ENCODE measurements around the gene APBB1IP.
"Not testable (repeated sequence)": the region's sequence is repeated elsewhere in the genome, so short reads cannot be mapped to it uniquely, and the experiment has no call there.

The APBB1IP gene

DNA sequence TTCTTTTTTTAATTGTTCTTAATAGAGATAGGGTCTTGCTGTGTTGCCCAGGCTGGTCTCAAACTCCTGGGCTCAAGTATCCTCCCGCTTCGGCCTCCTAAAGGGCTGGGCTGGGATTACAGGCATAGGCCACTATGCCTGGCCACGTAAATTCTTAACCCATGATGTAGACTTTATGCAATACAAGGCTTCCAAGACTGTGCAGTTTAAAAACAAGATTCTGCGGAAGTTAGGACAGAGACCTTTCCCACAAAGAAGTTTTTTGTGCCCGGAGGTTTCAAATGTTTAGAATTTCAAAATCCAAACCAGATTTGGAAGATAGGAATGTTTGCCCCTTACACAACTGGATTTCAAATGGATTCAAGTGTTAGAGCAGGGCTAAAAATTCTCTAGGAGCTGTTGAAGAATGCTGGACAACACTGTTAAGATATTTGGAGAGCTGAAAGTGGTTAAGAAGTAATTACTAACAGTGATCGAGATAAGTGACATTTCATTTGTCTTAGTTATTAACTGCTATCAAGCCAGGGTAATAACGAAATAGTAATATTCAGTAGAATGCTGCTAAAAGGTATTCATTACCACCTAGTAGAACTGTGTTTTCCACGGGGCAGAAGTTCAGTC, 7.4 kb downstream of the APBB1IP start:
- DNase-seq, result no peak

DNA sequence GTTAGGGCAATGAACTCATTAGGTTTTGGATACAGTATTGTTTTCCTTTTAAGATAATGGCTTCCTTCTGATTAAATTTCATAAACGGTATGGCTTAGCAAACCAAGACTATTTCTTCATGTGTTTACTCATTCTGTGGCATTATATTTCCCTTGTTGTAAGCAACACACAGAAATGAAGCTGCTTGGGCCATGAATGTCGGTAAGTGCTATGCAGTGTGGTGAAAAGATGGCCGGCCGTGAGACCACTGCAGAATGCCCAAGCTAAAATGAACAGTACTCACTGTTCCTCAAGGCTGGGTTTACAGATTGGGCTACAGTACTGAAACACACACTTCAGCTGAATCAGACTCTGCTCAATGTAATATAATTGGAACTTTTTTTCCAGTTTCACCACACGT, 8.1 kb downstream of the APBB1IP start:
- no peak for DNase-seq

DNA sequence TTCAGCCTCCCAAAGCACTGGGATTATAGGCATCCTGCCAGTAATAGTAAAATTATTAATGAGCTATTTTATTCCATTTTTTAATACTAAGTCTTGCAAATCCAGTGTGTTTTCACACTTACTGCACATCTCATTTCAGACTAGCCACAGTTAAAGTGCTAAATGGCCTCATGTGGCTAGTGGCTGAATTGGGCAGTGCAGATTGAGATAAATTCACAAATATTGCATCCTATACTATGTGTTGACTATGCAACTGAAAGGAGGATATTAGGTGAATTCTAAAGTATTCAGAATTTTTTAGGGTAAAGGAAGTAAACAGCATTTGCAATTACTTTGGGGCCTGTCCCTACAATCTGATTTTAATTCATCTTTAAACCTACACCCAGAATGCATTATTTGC, 10.2 kb downstream of the APBB1IP start:
- no peak for DNase-seq

DNA sequence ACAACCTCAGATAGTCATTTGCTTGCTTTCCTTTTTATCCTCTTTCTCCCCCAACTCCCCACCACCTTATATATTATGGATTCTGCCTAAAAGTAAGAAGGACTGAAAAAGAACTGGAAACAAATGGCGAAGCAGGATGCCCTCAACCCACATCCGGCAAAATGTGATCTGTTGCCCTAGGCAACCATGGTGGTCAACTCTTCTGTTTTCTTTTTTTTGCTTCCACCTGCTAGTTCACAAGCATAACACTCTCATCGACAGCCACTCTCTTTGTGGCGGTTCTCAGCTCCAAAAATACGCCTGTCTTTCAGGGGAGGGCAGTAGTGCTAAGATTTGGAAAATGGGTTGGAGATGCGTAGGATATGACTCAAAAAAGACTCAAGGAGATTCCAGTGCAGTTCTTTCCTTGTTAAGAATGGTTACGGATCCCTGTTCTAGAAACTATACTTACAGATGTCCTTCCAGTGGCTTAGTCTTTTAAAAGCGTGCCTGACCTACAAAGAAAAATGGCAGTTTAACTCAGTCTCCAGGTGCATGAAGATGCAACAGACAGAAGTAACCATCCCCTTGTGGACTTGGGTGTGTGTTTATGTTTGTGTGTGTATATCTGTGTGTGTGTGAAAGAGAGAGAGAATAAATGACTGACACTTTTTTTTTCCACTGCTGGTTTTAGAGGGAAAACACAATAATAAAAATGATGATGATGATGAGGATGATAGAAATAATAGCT, 10.7 kb downstream of the APBB1IP start:
- peak; percentile 90 for DNase-seq

DNA sequence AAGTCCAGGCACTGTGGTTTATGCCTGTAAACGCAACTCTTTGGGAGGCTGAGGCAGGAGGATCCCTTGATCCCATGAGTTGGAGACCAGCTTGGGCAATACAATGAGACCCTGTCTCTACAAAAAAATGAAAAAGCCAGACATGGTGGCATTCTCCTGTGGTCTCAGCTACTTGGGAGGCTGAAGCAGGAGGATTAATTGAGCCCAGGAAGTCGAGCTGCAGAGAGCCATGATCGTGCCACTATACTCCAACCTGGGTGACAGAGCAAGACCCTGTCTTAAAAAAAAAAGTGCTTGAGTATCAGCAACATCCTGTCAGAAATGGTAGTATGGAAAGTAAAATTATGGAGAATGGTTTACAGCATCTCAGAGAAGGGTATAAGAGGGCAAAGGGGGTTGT, 11.6 kb downstream of the APBB1IP start:
- no peak for DNase-seq

DNA sequence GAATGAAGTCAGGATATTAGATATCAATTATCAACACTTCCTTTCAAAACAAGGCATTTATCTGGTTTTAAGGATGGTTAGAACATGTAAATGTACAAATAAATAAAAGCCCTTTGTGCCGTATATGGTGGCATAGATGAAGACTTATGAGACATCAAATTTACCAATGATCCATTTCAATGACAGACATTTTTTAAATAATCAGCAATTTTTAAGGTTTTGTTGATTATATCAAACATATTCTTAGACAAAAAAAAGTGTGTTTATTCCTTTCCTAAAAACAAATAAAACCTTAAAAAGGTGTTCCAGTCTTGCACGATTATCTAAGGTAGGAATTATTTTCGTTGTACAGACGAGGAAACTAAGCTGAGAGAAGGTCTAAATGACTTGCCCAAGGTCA, 13.8 kb downstream of the APBB1IP start:
- DNase-seq, result no peak

DNA sequence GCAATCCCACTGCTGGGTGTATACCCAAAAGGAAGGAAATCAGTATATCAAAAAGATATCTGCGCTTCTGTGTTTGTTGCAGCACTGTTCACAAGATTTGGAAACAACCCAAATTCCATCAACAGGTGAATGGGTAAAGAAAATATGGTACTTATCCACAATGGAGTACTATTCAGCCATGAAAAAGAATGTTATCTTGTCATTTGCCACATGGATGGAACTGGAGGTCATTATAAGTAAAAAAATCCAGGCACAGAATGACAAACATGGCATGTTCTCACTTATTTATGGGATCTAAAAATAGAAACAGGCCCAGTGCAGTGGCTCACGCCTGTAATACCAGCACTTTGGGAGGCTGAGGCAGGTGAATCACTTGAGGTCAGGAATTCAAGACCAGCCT, 15.7 kb downstream of the APBB1IP start:
- DNase-seq, result no peak

DNA sequence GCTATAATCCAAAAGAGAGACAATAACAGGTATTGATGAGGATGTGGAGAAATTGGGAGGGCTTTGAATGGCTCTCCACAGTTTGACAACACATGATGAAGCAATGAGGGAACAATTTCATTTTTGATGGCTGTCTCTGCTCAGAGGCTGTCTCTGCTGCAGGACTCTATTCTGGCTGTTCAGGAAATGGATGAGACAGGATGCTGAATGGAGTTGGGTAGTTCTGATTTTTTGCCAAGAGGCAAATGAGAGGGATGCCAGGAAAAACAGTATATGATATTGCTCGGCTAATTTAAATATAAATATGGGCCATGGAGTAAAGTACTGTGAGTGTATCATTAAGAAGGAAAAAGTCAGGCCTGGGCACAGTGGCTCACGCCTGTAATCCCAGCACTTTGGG, 16.8 kb downstream of the APBB1IP start:
- no peak for DNase-seq

DNA sequence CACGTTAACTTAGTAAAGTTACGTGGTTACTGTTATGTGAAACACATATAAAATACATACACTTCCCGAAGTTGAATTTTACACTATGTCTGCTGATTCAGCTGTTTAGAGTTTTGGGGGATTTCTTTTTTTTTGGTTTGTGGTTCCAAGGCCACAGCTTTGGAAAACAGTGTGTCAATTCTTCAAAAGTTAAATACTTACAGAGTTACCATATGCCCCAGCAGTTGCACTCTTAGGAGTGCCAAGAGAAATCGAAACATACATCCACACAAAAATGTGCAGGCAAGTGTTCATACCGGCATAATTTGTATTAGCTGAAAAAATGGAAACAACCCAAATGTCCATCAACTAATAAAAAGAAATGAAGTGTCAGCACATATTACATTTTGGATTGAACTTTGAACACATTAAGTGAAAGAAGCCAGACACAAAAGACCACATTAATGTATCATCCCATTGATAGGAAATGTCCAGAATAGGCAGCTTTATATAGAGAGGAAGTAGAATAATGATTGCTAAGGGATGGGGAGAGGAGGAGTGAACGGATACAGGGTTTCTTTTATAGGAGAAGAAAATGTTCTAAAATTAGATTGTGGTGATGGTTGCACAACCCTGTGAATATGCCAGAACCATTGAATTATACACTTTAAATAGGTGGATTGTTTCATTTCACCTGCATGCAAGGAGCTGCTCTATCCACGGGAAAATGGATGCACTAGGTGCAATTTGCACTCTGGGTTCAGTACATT, 17.6 kb downstream of the APBB1IP start:
- DNase-seq, result no peak

DNA sequence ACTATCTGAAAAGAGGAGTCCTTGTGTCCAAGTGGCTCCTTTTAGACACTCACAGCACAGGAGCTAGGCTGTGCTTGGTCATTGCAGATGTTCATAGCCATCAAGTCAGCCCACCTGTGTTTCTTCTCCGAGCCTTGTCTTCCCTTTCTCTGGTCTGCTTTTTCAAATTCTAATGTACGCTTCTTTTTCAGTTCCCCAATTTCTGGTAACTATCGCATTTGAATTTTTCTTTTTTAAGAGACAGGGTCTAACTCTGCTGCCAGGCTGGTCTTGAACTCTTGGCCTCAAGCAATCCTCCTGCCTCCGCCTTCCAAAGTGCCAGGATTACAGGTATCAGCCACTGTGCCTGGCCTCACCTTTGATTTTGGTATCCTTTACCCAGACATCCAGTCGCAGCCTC, 18.9 kb downstream of the APBB1IP start:
- no peak for DNase-seq

DNA sequence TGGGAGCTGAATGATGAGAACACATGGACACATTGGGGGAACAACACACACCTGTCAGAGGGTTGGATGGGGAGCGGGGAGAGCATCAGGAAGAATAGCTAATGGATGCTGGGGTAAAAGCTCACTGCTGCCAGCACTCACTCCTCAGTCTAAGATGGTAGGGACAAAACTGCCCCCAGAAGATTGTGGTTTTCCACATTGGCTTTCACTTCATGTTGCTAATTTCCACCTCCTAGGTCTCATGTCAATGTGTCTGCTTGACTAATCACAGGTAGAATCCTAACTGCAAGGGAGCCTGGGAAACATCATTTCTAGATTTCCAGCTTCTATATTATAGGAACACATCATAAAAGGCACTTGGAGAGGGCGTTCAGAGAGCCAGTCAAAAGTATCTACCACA, 22.6 kb downstream of the APBB1IP start:
- DNase-seq, result no peak

DNA sequence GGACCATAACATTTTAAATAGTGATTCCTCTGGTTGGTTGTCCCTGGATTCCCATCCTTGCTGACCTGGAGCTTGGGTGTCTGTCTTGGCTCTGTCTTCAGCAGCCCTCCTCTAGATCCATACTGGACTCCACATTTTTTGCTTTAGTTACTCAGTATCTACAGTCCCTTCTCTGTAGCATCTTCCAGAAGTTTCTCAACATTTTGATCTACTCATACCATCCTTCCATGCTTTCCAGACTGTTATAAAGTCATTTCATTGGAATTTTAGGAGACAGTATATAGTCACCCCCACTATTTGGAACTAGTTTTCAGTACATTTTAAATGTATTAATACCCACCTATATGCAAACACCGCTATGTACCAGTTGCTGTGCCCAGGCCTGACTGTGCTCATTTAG, 25.8 kb downstream of the APBB1IP start:
- no peak for DNase-seq

DNA sequence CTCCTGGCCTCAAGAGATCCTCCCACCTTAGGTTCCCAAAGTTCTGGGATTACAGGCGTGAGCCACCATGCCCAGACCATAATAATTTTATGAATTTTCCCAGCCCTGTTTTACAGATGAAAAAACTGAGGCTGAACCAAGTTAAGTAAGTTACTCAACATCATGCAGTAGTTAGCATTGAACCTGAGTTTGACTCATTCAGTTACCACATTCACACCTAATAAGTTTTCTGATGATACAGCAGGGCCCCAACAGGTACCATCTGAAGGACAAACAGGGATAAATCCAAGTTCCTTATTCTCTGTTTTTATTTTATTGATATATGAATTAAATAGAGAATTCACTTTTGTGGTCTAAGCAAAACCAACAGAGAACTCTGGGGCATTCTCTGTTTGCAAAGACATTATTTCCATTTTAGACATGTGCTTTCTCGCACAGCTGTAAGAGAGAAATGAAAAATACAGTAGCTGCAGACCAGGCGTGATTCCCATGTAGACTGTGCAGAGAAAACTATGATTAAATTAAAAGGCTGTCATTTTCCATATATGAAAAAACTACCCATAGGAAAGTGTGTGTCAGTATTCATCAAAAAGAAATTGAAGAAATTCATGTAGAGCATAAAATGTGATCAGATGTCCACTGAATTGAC, 26.6 kb downstream of the APBB1IP start:
- no peak for DNase-seq

DNA sequence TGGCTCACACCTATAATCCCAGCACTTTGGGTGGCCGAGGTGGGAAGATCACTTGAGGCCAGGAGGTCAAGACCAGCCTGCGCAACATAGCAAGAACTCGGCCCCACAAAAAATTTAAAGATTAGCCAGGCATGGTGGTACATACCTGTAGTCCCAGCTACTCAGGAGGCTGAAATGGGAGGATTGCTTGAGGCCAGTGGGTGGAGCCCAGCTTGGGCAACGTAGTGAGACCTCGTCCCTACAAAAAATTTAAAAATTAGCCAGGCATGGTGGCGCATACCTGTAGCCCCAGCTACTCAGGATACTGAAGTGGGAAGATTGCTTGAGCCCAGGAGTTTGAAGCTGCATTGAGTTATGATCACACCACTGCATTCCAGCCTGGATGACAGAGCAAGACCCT, 28.4 kb downstream of the APBB1IP start:
- not testable (repeated sequence) for DNase-seq

DNA sequence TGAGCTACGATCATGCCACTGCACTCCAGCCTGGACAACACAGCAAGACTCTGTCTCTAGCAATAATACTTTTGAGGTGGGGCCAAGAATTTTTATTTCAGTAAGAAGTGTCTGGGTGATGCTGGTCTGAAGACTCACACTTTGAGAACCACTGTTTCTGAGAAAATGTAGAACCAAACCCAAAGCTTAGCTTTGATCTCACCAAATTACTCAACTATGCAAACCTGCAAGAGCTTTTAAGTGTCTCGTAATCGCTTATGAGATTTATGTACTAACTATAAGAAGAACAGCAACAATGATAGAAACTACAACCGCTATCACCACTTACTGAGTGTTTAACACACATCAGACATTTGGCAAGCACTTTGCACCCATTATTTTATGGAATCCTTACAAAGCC, 29.5 kb downstream of the APBB1IP start:
- DNase-seq, result no peak

DNA sequence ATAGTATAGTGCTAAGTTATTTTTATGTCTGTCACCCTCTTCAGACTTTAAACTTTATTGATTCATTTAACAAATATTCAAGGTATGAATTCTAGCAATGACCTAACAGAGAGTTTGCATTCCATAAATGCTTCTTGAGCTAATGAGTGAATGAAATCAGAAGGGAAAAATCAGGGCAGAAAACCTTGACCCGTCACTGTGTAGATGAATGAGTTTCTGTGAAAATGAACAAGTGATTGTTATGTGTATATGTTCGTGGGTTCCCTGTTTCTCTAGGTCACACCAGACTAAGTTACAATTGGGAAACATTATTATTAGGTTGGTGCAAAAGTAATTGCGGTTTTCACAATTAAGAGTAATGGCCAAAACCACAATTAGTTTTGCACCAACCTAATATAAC, 30.1 kb downstream of the APBB1IP start:
- DNase-seq, result no peak

DNA sequence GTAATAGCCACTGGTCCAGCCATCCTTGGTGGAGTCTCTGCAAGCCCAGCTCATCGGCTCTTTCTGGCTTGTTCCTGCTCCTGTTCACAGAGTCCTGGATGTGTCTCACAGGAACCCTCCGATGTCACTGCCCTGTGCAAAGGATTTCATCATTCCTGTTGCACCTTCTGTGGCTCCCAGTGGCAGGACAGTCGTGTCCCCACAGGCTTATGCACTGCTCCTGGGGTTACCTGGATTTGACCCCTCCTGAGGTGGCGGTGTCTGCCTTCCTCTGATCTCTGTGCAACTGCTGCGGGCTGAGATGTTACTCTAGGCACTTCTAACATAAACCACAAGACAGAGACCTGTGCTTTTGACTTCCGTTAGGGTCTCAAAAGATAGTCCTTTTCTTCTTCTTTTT, 30.6 kb downstream of the APBB1IP start:
- DNase-seq, result peak; percentile 71

DNA sequence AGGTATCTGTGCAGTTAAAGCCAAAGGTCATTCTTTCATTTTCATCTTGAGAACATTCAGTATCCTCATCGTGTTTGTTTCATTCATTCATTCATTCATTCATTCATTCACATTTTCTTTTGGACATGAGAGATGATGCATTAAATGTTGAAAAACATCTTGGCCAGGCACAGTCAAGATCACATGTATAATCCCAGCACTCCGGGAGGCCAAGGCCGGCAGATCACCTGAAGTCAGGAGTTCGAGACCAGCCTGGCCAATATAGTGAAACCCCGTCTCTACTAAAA, 34.3 kb downstream of the APBB1IP start:
- no peak for DNase-seq

DNA sequence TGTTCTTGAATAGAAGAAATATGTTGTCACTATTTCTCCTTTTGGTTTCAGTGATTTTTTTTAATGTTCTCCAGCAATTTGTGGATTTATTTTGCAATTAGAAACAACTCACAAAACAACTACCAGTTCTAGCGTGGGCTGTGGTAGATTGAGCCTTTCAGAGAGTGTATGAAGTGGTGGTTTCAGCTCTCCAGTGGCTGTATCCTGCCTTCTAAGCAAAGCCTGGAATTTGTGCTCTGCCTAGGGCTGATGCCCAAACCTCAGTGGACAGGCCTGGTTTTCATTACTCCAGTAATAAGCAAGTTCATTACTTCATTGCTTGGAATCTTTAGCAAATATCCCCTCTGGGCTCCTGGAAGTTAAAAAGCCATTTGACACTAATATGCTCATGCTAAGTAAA, 35.9 kb downstream of the APBB1IP start:
- no peak for DNase-seq

DNA sequence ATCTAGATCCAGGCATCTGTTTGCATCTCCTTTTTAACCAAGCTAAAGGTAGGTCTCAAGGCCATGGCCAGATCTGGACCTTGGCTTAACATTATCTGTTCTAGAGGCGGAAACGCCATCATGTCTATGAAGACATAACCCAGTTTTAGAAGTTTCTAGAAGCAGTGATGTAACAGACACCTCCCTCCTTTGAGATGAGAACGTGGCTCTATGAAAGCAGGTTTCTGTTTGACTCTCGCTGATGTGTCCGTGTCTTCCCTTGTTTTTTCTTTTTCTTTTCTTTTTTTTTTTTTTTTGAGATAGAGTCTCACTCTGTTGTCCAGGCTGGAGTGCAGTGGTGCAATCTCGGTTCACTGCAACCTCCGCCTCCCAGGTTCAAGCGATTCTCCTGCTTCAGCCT, 36.7 kb downstream of the APBB1IP start:
- peak; percentile 43 for DNase-seq

DNA sequence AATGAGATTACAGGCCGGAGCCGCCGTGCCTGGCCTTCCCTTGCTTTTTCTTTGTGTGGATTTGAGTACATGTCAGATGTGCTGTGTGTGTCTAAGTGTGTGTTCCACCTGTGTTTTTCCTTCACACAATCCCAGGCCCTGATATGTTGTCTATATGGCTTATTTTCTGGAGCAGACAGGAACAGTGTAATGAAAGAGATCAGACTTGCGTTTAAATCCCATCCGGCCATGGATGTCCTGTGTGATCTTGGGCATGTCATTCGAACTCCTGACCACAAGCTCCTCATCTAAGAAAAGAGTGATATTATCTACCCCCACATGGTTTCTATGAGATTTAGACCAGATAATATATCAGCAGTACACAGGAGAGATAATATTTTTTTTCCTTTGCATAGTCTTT, 37.2 kb downstream of the APBB1IP start:
- peak; percentile 21 for DNase-seq

DNA sequence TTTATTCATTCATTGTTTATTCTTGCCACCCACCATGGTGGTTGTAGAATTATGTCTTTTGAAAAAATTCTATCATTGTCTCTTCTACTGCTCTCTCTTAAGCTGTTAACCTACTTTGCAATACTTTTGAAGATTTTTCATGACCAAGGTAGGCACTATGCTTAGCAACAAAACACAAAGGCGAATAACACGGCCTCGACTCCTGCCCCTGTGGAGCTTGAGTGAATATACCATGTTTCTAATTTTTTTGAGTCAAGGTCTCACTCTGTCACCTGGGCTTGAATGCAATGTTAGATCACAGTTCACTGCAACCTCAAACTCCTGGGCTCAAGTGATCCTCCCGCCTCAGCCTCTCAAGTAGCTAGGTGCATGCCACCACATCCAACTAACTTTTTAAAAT, 39.4 kb downstream of the APBB1IP start:
- DNase-seq, result no peak

DNA sequence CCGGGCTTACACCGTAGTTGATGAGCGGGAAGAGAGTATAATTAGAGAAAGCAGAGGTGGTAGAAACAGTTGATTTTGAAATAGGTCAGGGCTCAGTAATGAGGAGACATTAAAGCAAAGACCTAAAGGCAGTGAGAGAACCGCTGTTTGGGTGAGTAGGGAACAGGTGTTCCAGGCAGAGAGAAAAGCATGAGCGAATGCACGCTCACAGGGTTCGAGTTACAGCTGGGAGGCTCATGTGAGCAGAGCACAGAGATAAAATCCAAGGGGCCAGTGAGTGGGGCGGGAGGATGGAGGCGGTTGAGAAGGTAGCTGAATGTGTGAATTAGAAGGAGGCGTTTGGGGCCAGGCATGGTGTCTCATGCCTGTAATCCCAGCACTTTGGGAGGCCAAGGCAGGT, 39.9 kb downstream of the APBB1IP start:
- DNase-seq, result no peak

Measured in central memory CD4-positive, alpha-beta T cell (primary cell).